Loucy (cell line): ENCODE measurements around the gene ZC3H18.

Experiments
- EZH2phosphoT487 ChIP-seq: fragments of 200-600 bp; IDR thresholded peaks from 2 replicates; pipeline ENCODE4 v1.6.1; 2018; ENCODE audit warnings: antibody characterized with exemption, mild to moderate bottlenecking, moderate library complexity, borderline replicate concordance
- TF ChIP-seq, protein P1 (sequence below): fragments of 200-600 bp; sonication (generic); conservative IDR thresholded peaks from 2 replicates; pipeline ENCODE4 v1.5.1; 2014; ENCODE audit warnings: mild to moderate bottlenecking, antibody characterized with exemption, low read length

DNA sequence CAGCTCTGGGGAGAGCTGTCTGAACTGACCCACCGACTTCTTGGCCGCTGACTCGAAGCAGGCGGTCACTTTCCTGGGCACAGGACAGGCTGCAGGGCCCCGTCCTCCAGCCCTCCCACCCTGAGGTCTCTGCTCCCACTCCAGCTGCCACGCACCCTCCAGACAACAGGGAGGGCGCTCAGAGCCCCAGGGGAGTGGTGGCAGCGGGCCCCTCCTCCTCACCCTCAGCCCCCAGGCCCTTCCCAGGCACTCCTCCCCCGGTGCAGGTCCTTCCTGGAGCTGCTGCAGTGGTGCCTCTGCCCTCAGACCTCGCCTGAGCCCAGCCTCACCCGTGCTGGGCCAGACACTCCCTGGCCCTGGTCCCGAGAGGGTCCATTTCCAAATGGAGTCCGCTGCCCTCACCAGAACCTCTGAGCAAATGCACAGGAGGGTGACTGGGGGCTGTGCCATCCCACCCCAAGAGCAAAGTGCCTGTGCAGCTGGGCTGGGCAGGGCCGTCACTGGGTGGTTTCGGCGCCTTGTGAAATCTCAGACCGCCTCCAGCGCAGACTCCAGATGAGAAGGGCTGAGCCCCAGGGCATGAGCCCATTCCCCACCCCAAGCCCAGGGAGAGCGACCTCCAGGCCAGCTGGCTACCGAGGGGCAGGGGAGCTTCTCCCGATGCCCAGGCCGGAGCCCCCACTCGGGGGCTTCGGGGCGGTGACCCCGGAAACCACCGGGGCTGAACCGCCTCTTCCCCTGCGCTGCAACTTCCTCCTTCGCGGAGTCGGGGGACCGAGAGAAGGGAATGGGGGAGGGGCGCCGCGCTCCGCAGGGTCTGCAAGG is 79.9 kb downstream of the ZC3H18 start:
- TF ChIP-seq, protein P1, sequence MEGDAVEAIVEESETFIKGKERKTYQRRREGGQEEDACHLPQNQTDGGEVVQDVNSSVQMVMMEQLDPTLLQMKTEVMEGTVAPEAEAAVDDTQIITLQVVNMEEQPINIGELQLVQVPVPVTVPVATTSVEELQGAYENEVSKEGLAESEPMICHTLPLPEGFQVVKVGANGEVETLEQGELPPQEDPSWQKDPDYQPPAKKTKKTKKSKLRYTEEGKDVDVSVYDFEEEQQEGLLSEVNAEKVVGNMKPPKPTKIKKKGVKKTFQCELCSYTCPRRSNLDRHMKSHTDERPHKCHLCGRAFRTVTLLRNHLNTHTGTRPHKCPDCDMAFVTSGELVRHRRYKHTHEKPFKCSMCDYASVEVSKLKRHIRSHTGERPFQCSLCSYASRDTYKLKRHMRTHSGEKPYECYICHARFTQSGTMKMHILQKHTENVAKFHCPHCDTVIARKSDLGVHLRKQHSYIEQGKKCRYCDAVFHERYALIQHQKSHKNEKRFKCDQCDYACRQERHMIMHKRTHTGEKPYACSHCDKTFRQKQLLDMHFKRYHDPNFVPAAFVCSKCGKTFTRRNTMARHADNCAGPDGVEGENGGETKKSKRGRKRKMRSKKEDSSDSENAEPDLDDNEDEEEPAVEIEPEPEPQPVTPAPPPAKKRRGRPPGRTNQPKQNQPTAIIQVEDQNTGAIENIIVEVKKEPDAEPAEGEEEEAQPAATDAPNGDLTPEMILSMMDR: no peak
- no peak for TF ChIP-seq EZH2phosphoT487
